IPS-18a (cell line): Measurements from ENCODE around the gene COL12A1.

ENCODE experiments used
- H3K27ac ChIP-seq: one replicate; pipeline ENCODE4 v1.5.1; 2013; ENCODE audit warnings: low read length
- H3K27me3 ChIP-seq: one replicate; pipeline ENCODE4 v1.6.1; 2013; ENCODE audit warnings: mild to moderate bottlenecking, low read length; ENCODE audit not compliant: control insufficient read depth, insufficient read depth
- H3K36me3 ChIP-seq: one replicate; pipeline ENCODE4 v1.6.1; 2013; ENCODE audit warnings: low read depth, low read length; ENCODE audit not compliant: control insufficient read depth
- H3K4me1 ChIP-seq: one replicate; pipeline ENCODE4 v1.6.1; 2013; ENCODE audit warnings: low read depth, low read length; ENCODE audit not compliant: control insufficient read depth
- H3K4me3 ChIP-seq: one replicate; pipeline ENCODE4 v1.5.1; 2013; ENCODE audit warnings: low read length
- H3K9ac ChIP-seq: one replicate; pipeline ENCODE4 v1.6.1; 2013; ENCODE audit warnings: mild to moderate bottlenecking, low read length, moderate library complexity
- H3K9me3 ChIP-seq: one replicate; pipeline ENCODE4 v1.6.1; 2013; ENCODE audit warnings: low read depth, low read length; ENCODE audit not compliant: control insufficient read depth

Gene COL12A1

GRCh38 chr6:75090576-75090975 lies 115.3 kb downstream of the COL12A1 start:
- no peak overlapping the region for H3K9ac ChIP-seq
- H3K4me3 ChIP-seq, result no peak overlapping the region
- no peaks in the 10 kb centered on the region for H3K4me1 ChIP-seq
- H3K27ac ChIP-seq, result no peak overlapping the region
- no peaks in the 10 kb centered on the region for H3K9me3 ChIP-seq
- H3K27me3 ChIP-seq, result no peaks in the 10 kb centered on the region
- no peaks in the 10 kb centered on the region for H3K36me3 ChIP-seq

GRCh38 chr6:75089921-75090320 lies 115.9 kb downstream of the COL12A1 start:
- no peaks in the 10 kb centered on the region for H3K27me3 ChIP-seq
- H3K27ac ChIP-seq, result no peak overlapping the region
- H3K9me3 ChIP-seq, result no peaks in the 10 kb centered on the region
- H3K36me3 ChIP-seq, result no peaks in the 10 kb centered on the region
- no peaks in the 10 kb centered on the region for H3K4me1 ChIP-seq
- H3K4me3 ChIP-seq, result no peak overlapping the region
- no peak overlapping the region for H3K9ac ChIP-seq

- H3K9me3 ChIP-seq, result no peaks in the 10 kb centered on the region
- no peak overlapping the region for H3K27ac ChIP-seq
- H3K27me3 ChIP-seq, result peaks cover 3% of the 10 kb centered on the region
- no peak overlapping the region for H3K9ac ChIP-seq
- H3K4me3 ChIP-seq, result no peak overlapping the region
- peaks cover 6% of the 10 kb centered on the region for H3K4me1 ChIP-seq
- H3K36me3 ChIP-seq, result no peaks in the 10 kb centered on the region
Observed at GRCh38 chr6:75089151-75089897, 116.5 kb downstream of the COL12A1 start.

- Histone ChIP-seq H3K27ac (no peak overlapping the region), H3K36me3 (no peaks in the 10 kb centered on the region), H3K4me1 (peaks cover 7% of the 10 kb centered on the region), H3K9me3 (no peaks in the 10 kb centered on the region), H3K27me3 (peaks cover 4% of the 10 kb centered on the region), H3K9ac (no peak overlapping the region), H3K4me3 (no peak overlapping the region)
Observed at GRCh38 chr6:75085931-75086635, 119.8 kb downstream of the COL12A1 start.

- no peaks in the 10 kb centered on the region for H3K36me3 ChIP-seq
Observed at GRCh38 chr6:75084872-75085381, 120.9 kb downstream of the COL12A1 start.

GRCh38 chr6:75084018-75084417 lies 121.8 kb downstream of the COL12A1 start:
- Histone ChIP-seq H3K4me1 (peaks cover 7% of the 10 kb centered on the region), H3K9me3 (no peaks in the 10 kb centered on the region), H3K4me3 (no peak overlapping the region), H3K27me3 (peaks cover 4% of the 10 kb centered on the region), H3K9ac (no peak overlapping the region), H3K36me3 (no peaks in the 10 kb centered on the region), H3K27ac (no peak overlapping the region)

More at GRCh38 chr6:75084872-75085381, 120.9 kb downstream of the COL12A1 start:
- Histone ChIP-seq H3K9ac (no peak overlapping the region), H3K27ac (no peak overlapping the region), H3K4me1 (peaks cover 7% of the 10 kb centered on the region), H3K27me3 (peaks cover 4% of the 10 kb centered on the region), H3K4me3 (peak overlapping the region; percentile 36), H3K9me3 (no peaks in the 10 kb centered on the region)

GRCh38 chr6:75081921-75082320 lies 123.9 kb downstream of the COL12A1 start:
- H3K9ac ChIP-seq, result no peak overlapping the region
- H3K36me3 ChIP-seq, result no peaks in the 10 kb centered on the region
- no peak overlapping the region for H3K27ac ChIP-seq
- H3K4me3 ChIP-seq, result no peak overlapping the region
- H3K4me1 ChIP-seq, result peaks cover 7% of the 10 kb centered on the region
- H3K27me3 ChIP-seq, result peaks cover 4% of the 10 kb centered on the region
- H3K9me3 ChIP-seq, result no peaks in the 10 kb centered on the region

- peaks cover 4% of the 10 kb centered on the region for H3K27me3 ChIP-seq
- no peaks in the 10 kb centered on the region for H3K36me3 ChIP-seq
- H3K27ac ChIP-seq, result no peak overlapping the region
- no peak overlapping the region for H3K4me3 ChIP-seq
- no peak overlapping the region for H3K9ac ChIP-seq
- H3K4me1 ChIP-seq, result peaks cover 7% of the 10 kb centered on the region
- no peaks in the 10 kb centered on the region for H3K9me3 ChIP-seq
Observed at GRCh38 chr6:75081047-75081446, 124.8 kb downstream of the COL12A1 start.

GRCh38 chr6:75079589-75079988 lies 126.3 kb downstream of the COL12A1 start:
- peaks cover 4% of the 10 kb centered on the region for H3K27me3 ChIP-seq
- H3K9me3 ChIP-seq, result no peaks in the 10 kb centered on the region
- H3K4me3 ChIP-seq, result no peak overlapping the region
- H3K27ac ChIP-seq, result no peak overlapping the region
- H3K9ac ChIP-seq, result no peak overlapping the region
- peaks cover 4% of the 10 kb centered on the region for H3K4me1 ChIP-seq
- no peaks in the 10 kb centered on the region for H3K36me3 ChIP-seq

- no peaks in the 10 kb centered on the region for H3K4me1 ChIP-seq
- no peaks in the 10 kb centered on the region for H3K36me3 ChIP-seq
- H3K9ac ChIP-seq, result no peak overlapping the region
- H3K4me3 ChIP-seq, result no peak overlapping the region
- H3K27me3 ChIP-seq, result no peaks in the 10 kb centered on the region
- H3K9me3 ChIP-seq, result no peaks in the 10 kb centered on the region
- H3K27ac ChIP-seq, result no peak overlapping the region
Observed at GRCh38 chr6:75077701-75078100, 128.2 kb downstream of the COL12A1 start.

GRCh38 chr6:75076009-75076408 lies 129.8 kb downstream of the COL12A1 start:
- no peaks in the 10 kb centered on the region for H3K36me3 ChIP-seq
- no peaks in the 10 kb centered on the region for H3K27me3 ChIP-seq
- H3K9me3 ChIP-seq, result no peaks in the 10 kb centered on the region
- H3K4me1 ChIP-seq, result no peaks in the 10 kb centered on the region
- no peak overlapping the region for H3K9ac ChIP-seq
- H3K4me3 ChIP-seq, result no peak overlapping the region
- H3K27ac ChIP-seq, result no peak overlapping the region
